B cell (primary cell): ENCODE measurements around the gene PTPN14. TPM values are rescaled to one million over a fixed set of nuclear protein-coding genes. Genes with fewer than 3 reads are reported as not detected.

Source experiments
- ATAC-seq: fragments of 200-7000 bp; cut with Tn5 transposase; one replicate; pipeline ENCODE4 v1.10.0; 2021; ENCODE audit warnings: low read depth, mild to moderate bottlenecking, moderate number of reproducible peaks, moderate library complexity
- CTCF ChIA-PET: fragments of 350-600 bp; sonication (Branson Sonifier 250); formaldehyde crosslinking; loops from one replicate; lab custom pipeline; 2021; ENCODE audit warnings: antibody characterized with exemption, inconsistent platforms; lab: Charles Lee
- POLR2A ChIA-PET: fragments of 350-600 bp; sonication (Branson Sonifier 250); formaldehyde crosslinking; loops from one replicate; lab custom pipeline; 2021; ENCODE audit warnings: antibody characterized with exemption; lab: Charles Lee
- DNase-seq: peaks from one replicate; pipeline ENCODE4 v3.0.0; 2013
- H2AFZ ChIP-seq: 2 replicates; pipeline ENCODE4 v1.6.1; 2012; ENCODE audit warnings: mild to moderate bottlenecking, low read depth, low read length; ENCODE audit not compliant: insufficient read depth, poor library complexity, severe bottlenecking
- H3K27ac ChIP-seq, 2 donors: 1 replicate in 1 of 2; 2 replicates in 1 of 2; pipeline ENCODE4 v1.5.1; 2012 to 2013; ENCODE audit warnings: low read length in 2 of 2, mild to moderate bottlenecking in 2 of 2, moderate library complexity in 1 of 2
- H3K27me3 ChIP-seq, 4 experiments: fragments of 200-600 bp in 1 of 4; sonication (generic) in 1 of 4; replicated peaks in 1 of 4; 1 replicate in 2 of 4; 2 replicates in 2 of 4; pipeline versions ENCODE4 v1.6.1 to v1.7.0; 2013 to 2016; ENCODE audit warnings: low read length in 3 of 4, mild to moderate bottlenecking in 2 of 4, mixed read lengths in 1 of 4, moderate library complexity in 1 of 4; ENCODE audit not compliant: insufficient read depth in 4 of 4, control insufficient read depth in 3 of 4; ENCODE audit errors: control extremely low read depth in 1 of 4
- H3K36me3 ChIP-seq, 2 experiments: replicated peaks in 1 of 2; 1 replicate in 1 of 2; 2 replicates in 1 of 2; pipeline versions ENCODE4 v1.6.1 to v1.7.1; 2013; ENCODE audit warnings: low read length in 1 of 2; ENCODE audit not compliant: insufficient read depth in 2 of 2, control insufficient read depth in 1 of 2; ENCODE audit errors: control extremely low read depth in 1 of 2, extremely low read depth in 1 of 2
- H3K4me1 ChIP-seq, 2 donors: fragments of 200-600 bp in 1 of 2; sonication (generic) in 1 of 2; 1 replicate in 1 of 2; 2 replicates in 1 of 2; pipeline versions ENCODE4 v1.5.1 to v1.6.1; 2013 to 2017; ENCODE audit warnings: low read length in 2 of 2; ENCODE audit not compliant: control insufficient read depth in 2 of 2, insufficient read depth in 2 of 2
- H3K4me2 ChIP-seq: replicated peaks from 2 replicates; pipeline ENCODE3; 2012; ENCODE audit warnings: mild to moderate bottlenecking, low read depth, low read length; ENCODE audit not compliant: poor library complexity, severe bottlenecking
- H3K4me3 ChIP-seq, 5 experiments: fragments of 200-600 bp in 1 of 5; sonication (generic) in 1 of 5; 1 replicate in 3 of 5; 2 replicates in 2 of 5; pipeline versions ENCODE4 v1.5.1 to v1.7.0; 2011 to 2016; ENCODE audit warnings: low read length in 4 of 5, mild to moderate bottlenecking in 4 of 5, low read depth in 2 of 5, control low read depth in 1 of 5, moderate library complexity in 1 of 5; ENCODE audit not compliant: insufficient read depth in 1 of 5; ENCODE audit errors: control extremely low read depth in 1 of 5, extremely low read depth in 1 of 5
- H3K79me2 ChIP-seq: fragments of 200-600 bp; sonication (generic); one replicate; pipeline ENCODE4 v1.6.0; 2016; ENCODE audit warnings: low read length; ENCODE audit not compliant: control insufficient read depth, insufficient read depth
- H3K9ac ChIP-seq: fragments of 200-600 bp; sonication (generic); 2 replicates; pipeline ENCODE4 v1.6.1; 2017; ENCODE audit warnings: mild to moderate bottlenecking, low read length, moderate library complexity
- H3K9me3 ChIP-seq, 3 donors: one replicate each; pipeline versions ENCODE4 v1.6.1 to v1.7.1; 2013; ENCODE audit warnings: low read length in 2 of 3; ENCODE audit not compliant: control insufficient read depth in 2 of 3, insufficient read depth in 1 of 3; ENCODE audit errors: control extremely low read depth in 1 of 3
- H4K20me1 ChIP-seq: 2 replicates; pipeline ENCODE4 v1.6.0; 2012; ENCODE audit warnings: mild to moderate bottlenecking, low read length; ENCODE audit not compliant: insufficient read depth, control insufficient read depth, poor library complexity, severe bottlenecking
- H3K27ac Mint-ChIP-seq: one replicate; pipeline ENCODE4 v1.8.0; 2021; ENCODE audit warnings: mixed read lengths
- H3K27me3 Mint-ChIP-seq: one replicate; pipeline ENCODE4 v1.8.0; 2021; ENCODE audit warnings: mixed read lengths
- H3K4me1 Mint-ChIP-seq: one replicate; pipeline ENCODE4 v1.8.0; 2021; ENCODE audit warnings: mixed read lengths
- H3K4me3 Mint-ChIP-seq: one replicate; pipeline ENCODE4 v1.8.0; 2021; ENCODE audit warnings: mixed read lengths
- H3K9me3 Mint-ChIP-seq: one replicate; pipeline ENCODE4 v1.8.0; 2022; ENCODE audit warnings: mixed read lengths; ENCODE audit not compliant: insufficient read depth
- CTCF ChIP-seq: fragments of 200-600 bp; IDR thresholded peaks from one replicate; pipeline ENCODE4 v1.8.0; 2022; ENCODE audit warnings: antibody characterized with exemption, mild to moderate bottlenecking
- EZH2 ChIP-seq: IDR thresholded peaks from 2 replicates; pipeline ENCODE4 v1.6.1; 2012; ENCODE audit warnings: borderline replicate concordance, low read depth, mild to moderate bottlenecking, moderate library complexity, low read length; ENCODE audit not compliant: insufficient read depth, poor library complexity, severe bottlenecking
- WGBS: methylation state at CpG from one replicate; pipeline ENCODE4 v1.1.5; 2013; ENCODE audit warnings: missing lambda C conversion rate; ENCODE audit not compliant: insufficient coverage; 5-methylcytosine and 5-hydroxymethylcytosine counted together
- intact Hi-C: fragments of 100-400 bp; cut with micrococcal nuclease; formaldehyde crosslinking; loops from one replicate; pipeline ENCODE4 v1.10.0; 2022
- polyA plus RNA-seq: library from polyadenylated mRNA; depleted of rRNA; stranded (reverse); fragments of >200 nt; gene quantifications from 2 replicates; pipeline ENCODE4 v1.2.3, GENCODE V29; 2012
- total RNA-seq, 2 donors: library from RNA; stranded (reverse); fragments of 120-200 nt in 1 of 2; gene quantifications; 1 replicate in 1 of 2; 2 replicates in 1 of 2; pipeline versions ENCODE4 v1.2.3 to v1.2.4, GENCODE V29; 2013 to 2022

PTPN14 gene
- total and polyA plus RNA-seq, 2 donors (not counting 1 experiment from before 2014, with no cell fraction given), result under 0.01 TPM; not detected in 1

- Mint-ChIP-seq H3K27ac (no peak overlapping the region), H3K9me3 (no peaks in the 10 kb centered on the region), H3K4me1 (peaks cover 6% of the 10 kb centered on the region), H3K4me3 (no peak overlapping the region), H3K27me3 (no peaks in the 10 kb centered on the region)
- DNase-seq, result peak; percentile 53
- no peaks in the 10 kb centered on the region for H3K27me3 ChIP-seq
- no peaks in the 10 kb centered on the region for H3K9me3 ChIP-seq
- no peaks in the 10 kb centered on the region for H4K20me1 ChIP-seq
- no peak for ATAC-seq
- no peak overlapping the region for H2AFZ ChIP-seq
- H3K4me1 ChIP-seq, result no peaks in the 10 kb centered on the region
- POLR2A ChIA-PET, result interaction anchor here (0.5 kb wide), 1 partner anchor 14 kb away, joined by 3 read pairs; no protein-coding TSS in a partner anchor
- TF ChIP-seq CTCF (peak; percentile 77), EZH2 (no peak)
- H3K4me2 ChIP-seq, result no peak overlapping the region
- WGBS, result 69% methylated on average over 7 of the region's 9 CpGs
- no peak overlapping the region for H3K4me3 ChIP-seq
- H3K36me3 ChIP-seq, result peaks cover 0 to 18% of the 10 kb centered on the region in 2 experiments
- H3K79me2 ChIP-seq, result no peaks in the 10 kb centered on the region
- CTCF ChIA-PET, result interaction anchor here (0.7 to 11.7 kb wide), 27 partner anchors 9 to 1090 kb away, joined by 3 to 643 read pairs (median 6); partner anchors contain the start of gene CENPF
- intact Hi-C loops, result loop anchor here (5.0 kb wide), 2 partner anchors 295 to 1195 kb away; no protein-coding TSS in a partner anchor
- no peak overlapping the region for H3K9ac ChIP-seq
- H3K27ac ChIP-seq, result no peak overlapping the region
Observed at GRCh38 chr1:214331827-214332423, 219.5 kb downstream of the PTPN14 start.

DNA sequence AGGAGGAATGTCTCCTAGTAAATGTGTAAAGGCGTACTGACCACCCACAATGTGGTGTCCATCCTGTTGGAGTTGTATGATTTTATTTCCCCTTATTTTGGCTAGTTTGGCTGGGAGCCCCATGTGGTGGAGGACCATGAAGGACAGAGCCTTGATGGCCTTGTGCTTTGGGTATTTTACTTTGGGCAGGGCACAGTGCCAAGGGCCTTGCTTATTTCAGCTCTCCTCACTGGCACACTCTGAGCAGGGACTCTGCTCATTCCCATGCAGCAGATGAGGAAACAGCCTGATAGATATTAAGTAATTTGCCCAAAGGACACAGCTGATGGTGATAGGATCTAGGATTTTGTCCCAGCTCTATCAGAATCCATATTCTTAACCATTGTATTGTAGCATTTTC lies 220.2 kb downstream of the PTPN14 start:
- no peak overlapping the region for H3K9ac ChIP-seq
- TF ChIP-seq EZH2 (no peak), CTCF (no peak)
- H3K9me3 Mint-ChIP-seq, result no peaks in the 10 kb centered on the region
- WGBS, result 88% methylated on average over 1 of the region's 1 CpG
- H3K4me1 ChIP-seq, result no peaks in the 10 kb centered on the region
- H3K27me3 ChIP-seq, result no peaks in the 10 kb centered on the region
- no peaks in the 10 kb centered on the region for H3K9me3 ChIP-seq
- no peaks in the 10 kb centered on the region for H4K20me1 ChIP-seq
- intact Hi-C loops, result loop anchor here (5.0 kb wide), 2 partner anchors 296 to 1196 kb away; no protein-coding TSS in a partner anchor
- H3K27ac ChIP-seq, result no peak overlapping the region
- peaks cover 0 to 17% of the 10 kb centered on the region in 2 experiments for H3K36me3 ChIP-seq
- H3K27ac Mint-ChIP-seq, result no peak overlapping the region
- peaks cover 12% of the 10 kb centered on the region for H3K4me1 Mint-ChIP-seq
- no peak overlapping the region for H3K4me2 ChIP-seq
- no peak for ATAC-seq
- no peak for DNase-seq
- ChIA-PET CTCF (interaction anchor here (1.0 to 11.7 kb wide), 26 partner anchors 9 to 1089 kb away, joined by 3 to 643 read pairs (median 6); partner anchors contain the start of gene CENPF), POLR2A (interaction anchor here (0.5 kb wide), 1 partner anchor 15 kb away, joined by 3 read pairs; no protein-coding TSS in a partner anchor)
- H3K27me3 Mint-ChIP-seq, result no peaks in the 10 kb centered on the region
- no peak overlapping the region for H3K4me3 ChIP-seq
- no peaks in the 10 kb centered on the region for H3K79me2 ChIP-seq
- H2AFZ ChIP-seq, result no peak overlapping the region
- no peak overlapping the region for H3K4me3 Mint-ChIP-seq
